KG1 (cell line): ENCODE data around the gene ENO2.
"Not testable (repeated sequence)": the region's sequence is repeated elsewhere in the genome, so short reads cannot be mapped to it uniquely, and the experiment has no call there.

Source experiments
- DNase-seq: peaks from one replicate; lab custom pipeline; 2025; lab: John Stamatoyannopoulos, UW

Gene ENO2

GRCh38 chr12:6886206-6886999 lies 28.0 kb upstream of the ENO2 start:
- DNase-seq = not testable (repeated sequence)

- no peak for DNase-seq
These were observed 26.9 kb upstream of the ENO2 start for GRCh38 chr12:6887460-6887859.

- no peak for DNase-seq
These were observed 26.0 kb upstream of the ENO2 start for GRCh38 chr12:6888360-6888759.

GRCh38 chr12:6888794-6889193 lies 25.6 kb upstream of the ENO2 start:
- DNase-seq = not testable (repeated sequence)

GRCh38 chr12:6889775-6890573 lies 24.4 kb upstream of the ENO2 start:
- not testable (repeated sequence) for DNase-seq

- DNase-seq = peak; percentile 93
These were observed 23.4 kb upstream of the ENO2 start for GRCh38 chr12:6890789-6891645.

- no peak for DNase-seq
These were observed 22.8 kb upstream of the ENO2 start for GRCh38 chr12:6891646-6892001.

GRCh38 chr12:6892683-6893082 lies 21.7 kb upstream of the ENO2 start:
- DNase-seq = not testable (repeated sequence)

GRCh38 chr12:6894321-6894720 lies 20.1 kb upstream of the ENO2 start:
- DNase-seq = no peak

- DNase-seq = no peak
These were observed 17.4 kb upstream of the ENO2 start for GRCh38 chr12:6896846-6897435.

GRCh38 chr12:6899427-6899826 lies 15.0 kb upstream of the ENO2 start:
- no peak for DNase-seq

- DNase-seq = no peak
These were observed 14.4 kb upstream of the ENO2 start for GRCh38 chr12:6899837-6900519.

- DNase-seq = no peak
These were observed 11.9 kb upstream of the ENO2 start for GRCh38 chr12:6902448-6902847.

- DNase-seq = no peak
These were observed 10.7 kb upstream of the ENO2 start for GRCh38 chr12:6903722-6904121.

GRCh38 chr12:6904280-6905276 lies 9.8 kb upstream of the ENO2 start, which contains the start of gene LRRC23:
Gene LRRC23, plus strand, starts transcription at chr12:6904822. Its CDS starts 812 bp downstream, at chr12:6905634.
- peak; percentile 86 for DNase-seq

GRCh38 chr12:6905414-6906040 lies 8.9 kb upstream of the ENO2 start:
- no peak for DNase-seq

- not testable (repeated sequence) for DNase-seq
These were observed 6.2 kb upstream of the ENO2 start for GRCh38 chr12:6908141-6908540.

GRCh38 chr12:6909421-6910145 lies 4.8 kb upstream of the ENO2 start:
- no peak for DNase-seq
